HG02610 (cell line): Measurements from ENCODE around the gene SH2B3.
"Not testable (repeated sequence)": the region's sequence is repeated elsewhere in the genome, so short reads cannot be mapped to it uniquely, and the experiment has no call there.

Experiments
- ATAC-seq: cut with Tn5 transposase; IDR thresholded peaks from one replicate; pipeline ENCODE4 v1.9.1; 2021; ENCODE audit warnings: mild to moderate bottlenecking, moderate library complexity; ENCODE audit not compliant: unreplicated experiment

The SH2B3 gene

DNA sequence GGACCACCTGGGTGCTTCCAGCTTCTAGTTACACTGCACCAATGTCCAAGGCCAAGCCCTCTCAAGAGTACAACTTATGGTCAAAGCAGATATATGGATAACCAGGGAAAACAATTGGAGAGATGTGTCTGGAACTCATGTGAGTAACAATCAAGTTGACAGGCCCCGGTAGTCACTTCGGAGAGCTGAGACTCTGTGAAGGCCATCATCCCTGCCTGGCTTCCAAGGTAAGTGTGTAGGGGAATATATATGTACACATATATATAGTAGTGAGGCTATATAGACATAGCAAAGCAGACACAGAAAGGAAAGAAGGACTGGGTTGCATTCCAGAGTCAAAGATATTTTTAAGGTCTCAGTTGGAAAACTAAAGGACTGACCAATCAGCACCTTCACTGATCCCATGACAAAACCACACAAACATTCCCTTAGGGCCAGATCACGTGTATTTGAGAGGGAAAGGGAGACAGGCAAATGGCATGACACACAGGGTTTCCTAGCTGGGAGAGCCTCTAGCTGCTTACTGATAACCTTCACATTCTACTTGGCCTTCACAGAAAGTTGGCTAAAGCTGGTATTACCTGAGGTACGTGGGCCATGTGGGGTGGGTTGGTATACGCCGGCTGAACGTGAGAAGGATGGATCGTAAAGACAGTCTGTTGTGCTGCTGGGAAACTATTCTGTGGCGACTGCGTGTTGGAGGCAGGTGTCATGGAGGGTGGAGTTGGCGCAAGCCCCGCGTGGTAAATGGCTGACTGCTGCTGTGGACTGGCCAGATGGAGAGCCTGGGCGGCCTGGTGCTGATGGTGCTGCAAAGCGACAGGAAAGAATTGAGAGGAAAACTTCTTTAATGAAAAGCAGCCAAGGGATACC, 50.0 kb downstream of the SH2B3 start:
- ATAC-seq: no peak

DNA sequence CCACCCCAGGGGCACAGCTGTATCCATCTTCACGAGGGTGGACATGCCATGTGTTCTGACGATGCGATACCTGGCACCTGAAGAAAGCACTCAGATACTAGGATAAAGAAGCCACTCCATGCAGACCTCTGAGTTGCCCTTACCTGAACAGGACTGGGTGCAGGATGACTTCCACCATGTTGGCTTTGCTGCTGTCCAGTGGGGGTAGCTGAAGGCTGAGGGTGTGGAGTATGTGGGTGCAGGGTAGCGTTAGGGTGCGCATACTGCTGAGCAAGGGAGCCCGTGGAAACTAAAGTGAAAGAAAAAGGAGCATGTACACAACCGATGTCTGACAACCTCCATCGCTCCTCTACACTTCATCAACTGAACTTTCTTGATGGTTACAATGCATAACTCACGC, 51.3 kb downstream of the SH2B3 start:
- no peak for ATAC-seq

DNA sequence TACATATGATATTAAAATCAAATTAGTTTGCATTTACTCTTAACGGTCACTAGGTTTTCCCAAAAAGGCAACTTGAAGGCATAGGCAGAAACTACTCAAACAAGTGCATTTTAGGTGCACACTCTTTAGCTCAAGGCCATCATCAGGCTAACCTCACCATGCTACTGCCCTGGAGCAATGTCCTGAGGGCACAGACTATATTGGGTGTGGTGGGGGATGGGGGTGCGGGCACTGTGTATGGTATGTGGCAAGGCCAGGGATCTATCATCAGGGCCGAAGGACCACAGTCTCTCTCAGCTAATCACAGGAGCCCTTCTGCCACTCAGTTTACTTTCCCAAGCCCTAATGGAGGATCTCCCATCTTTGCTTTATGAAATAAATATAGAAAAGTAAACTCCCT, 51.9 kb downstream of the SH2B3 start:
- no peak for ATAC-seq

DNA sequence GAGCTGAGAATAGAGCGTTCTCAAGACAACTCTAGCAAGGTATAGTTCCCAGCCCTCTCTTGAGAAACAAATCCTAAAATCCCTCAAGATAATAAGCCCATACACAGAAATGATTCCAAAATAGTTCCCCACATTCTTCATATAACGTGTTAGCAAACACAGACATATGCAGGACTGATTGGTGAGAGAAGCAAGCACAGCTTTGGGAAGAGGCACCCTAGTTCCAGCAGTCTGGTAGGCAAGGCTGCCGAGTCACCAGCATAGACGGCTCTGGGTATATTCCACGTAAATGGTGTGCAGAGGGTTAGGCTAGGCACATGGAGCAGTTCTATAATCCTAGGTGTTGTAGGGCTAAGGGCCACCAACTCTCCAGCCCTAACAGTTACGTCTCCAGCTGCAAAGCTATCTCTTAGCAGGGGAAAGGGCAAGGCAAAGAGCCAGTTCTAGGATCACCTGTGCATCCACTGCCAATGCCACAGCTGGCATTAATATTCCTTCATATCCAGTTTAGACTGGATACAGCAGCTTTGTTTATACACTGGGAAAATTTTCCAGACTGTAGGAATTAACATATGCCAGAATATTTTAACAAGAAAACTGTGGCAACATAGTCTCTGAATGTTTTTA, 52.9 kb downstream of the SH2B3 start:
- ATAC-seq: no peak

DNA sequence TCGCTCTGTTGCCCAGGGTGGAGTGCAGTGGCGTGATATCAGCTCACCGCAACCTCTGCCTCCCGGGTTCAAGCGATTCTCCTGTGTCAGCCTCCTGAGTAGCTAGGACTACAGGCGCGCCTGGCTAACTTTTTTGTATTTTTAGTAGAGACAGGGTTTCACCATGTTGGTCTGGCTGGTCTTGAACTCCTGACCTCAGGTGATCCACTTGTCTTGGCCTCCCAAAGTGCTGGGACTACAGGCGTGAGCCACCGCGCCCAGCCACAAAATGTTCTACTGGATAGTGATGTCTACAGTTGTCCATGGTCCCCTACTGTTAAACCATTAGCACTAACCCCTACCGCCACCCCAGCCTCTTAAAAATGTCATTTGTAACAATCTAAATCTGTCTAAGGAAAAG, 54.4 kb downstream of the SH2B3 start:
- not testable (repeated sequence) for ATAC-seq

DNA sequence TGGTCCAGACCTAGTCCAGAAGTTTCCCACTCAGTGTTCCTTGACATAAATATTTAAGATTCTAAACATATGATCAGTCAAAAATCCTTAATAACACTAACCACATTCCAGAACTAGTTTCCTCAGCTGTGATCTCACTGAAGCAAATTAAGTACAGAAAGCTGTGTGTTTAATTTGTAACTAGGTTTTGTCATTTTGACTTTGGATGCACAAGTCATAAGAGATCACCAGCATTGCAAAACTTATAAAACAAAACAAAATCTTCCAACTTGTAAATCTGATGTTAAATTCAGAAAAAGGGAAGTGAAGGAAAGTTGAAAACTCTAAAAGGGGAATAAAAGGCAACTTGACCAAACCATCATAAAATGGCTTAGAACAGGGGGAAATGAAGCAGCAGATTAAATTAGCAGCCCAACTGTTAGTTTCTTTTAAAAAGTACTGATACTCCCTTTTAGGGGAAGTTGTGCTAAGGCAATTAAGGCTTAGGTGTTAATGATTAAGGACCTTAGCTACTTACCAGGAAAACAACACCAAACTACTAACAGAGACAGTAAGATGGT, 56.6 kb downstream of the SH2B3 start:
- no peak for ATAC-seq

DNA sequence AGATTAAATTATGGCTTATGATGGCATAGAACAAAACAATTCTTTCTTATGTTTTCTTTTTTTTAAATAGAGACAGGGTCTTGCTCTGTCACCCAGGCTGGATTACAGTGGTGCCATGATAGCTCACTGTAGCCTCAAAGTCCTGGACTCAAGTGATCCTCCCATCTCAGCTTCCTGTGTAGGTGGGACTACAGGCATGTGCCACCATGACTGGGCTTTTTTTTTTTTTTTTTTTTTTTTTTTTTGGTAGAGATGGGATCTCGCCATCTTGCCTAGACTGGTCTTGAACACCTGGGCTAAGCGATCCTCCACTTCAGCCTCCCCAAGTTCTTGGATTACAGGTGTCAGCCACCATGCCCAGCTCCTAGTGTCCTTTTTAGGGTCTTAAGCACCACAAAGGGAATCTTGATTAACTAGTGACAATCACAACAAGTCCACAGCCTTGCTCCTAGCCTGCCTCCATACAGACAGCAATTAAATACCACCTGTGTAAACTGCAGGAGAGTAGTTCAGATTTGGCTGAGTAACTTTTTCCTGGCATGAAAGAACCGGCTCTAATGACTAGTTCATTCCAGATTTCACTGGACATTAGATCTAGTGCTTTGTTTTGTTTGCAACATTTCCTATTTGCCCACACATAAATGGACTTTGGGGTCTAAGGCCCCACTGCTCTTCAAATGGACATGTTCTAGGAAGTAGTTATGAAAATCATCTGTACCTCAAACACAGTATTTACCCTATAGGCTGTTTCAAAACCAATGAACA, 61.6 kb downstream of the SH2B3 start:
- ATAC-seq: no peak

DNA sequence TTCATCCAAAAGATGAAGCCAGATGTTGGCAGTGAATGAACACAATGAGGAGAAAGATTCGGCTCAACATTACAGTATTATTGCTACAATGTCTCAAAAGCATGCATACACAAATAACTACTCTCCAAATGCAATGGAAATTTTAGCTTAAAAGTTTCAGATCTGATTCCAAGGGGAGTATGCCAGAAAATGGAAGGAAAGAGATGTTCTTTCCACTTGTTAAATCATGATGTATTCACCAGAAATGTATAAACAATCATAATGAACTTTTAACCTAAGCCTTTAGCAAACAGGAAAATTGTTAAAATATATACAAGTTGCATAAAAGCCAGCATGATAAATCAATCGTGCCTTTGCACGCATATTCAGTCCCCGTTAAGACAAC, 62.1 kb downstream of the SH2B3 start:
- ATAC-seq: no peak

DNA sequence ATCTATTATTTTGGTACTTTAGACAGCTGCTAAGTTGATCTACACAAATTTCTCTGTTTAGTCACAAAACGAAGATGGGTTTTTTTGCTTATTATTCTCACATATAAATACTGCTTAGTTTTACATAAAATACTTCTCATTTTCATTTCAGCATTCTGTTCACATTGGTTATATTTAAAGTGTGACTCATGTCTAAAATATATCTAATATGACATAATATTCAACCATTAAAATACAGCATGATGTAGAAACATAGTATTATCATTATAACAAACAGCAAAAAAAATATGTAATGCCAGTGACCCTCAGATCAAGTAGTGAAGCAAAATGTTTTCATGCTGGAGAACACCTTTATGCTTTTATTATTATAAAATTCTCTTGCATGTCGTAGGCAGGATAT, 63.7 kb downstream of the SH2B3 start:
- ATAC-seq: no peak

DNA sequence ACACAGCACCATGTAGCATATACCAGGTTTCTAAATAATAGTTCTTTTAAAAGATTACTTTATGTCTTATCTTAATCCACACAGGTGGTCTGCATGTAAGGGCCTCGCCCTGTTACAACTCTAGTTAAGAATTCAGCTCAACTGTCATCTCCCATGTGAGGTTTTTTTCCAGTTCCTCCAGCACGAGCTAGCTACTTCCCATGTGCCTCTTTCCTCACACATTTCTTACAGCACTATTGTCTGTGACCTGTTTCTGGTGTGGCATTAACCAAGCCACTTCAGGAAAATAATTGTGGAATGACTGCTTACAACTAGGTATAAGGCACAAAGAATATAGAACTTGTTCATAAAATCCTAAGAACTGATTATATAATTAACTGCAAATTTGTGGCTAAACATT, 65.5 kb downstream of the SH2B3 start:
- no peak for ATAC-seq

DNA sequence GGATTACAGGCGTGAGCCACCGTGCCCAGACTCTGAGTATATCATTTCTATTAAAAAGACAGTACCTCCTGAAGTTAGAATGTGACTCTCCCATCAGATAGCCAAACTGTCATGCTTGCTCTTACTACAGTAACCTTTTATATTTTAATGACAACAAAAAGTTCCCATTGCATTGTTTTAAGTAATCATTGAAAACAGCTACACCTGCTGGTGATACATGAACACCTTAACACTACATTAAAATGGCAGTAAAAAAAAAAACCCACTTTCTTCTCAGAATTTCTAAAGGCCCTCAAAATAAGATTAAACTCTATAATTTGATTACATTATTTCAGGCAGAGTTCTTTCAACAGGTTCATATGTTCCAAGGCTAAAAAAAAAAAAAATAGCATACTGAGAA, 76.7 kb downstream of the SH2B3 start:
- ATAC-seq: no peak

DNA sequence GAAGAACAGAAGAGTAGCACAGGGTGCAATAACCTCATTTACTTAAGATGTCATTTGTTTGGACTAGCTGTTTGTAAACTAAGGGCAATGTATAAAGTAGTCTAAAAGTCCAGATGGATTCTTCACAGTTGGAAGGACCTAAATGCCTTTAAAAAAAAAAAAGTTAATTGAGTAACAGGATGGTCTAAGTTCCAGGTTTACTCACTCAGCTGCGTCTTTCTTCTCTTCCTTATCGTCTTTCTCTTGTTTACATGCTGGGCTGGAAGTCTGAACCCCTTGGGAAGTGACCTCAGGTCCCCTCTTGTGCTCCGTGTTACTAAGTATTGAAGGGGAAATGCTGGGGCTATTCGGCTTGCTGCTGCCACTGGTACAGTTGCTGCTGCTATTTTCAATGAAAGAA, 82.5 kb downstream of the SH2B3 start:
- no peak for ATAC-seq

DNA sequence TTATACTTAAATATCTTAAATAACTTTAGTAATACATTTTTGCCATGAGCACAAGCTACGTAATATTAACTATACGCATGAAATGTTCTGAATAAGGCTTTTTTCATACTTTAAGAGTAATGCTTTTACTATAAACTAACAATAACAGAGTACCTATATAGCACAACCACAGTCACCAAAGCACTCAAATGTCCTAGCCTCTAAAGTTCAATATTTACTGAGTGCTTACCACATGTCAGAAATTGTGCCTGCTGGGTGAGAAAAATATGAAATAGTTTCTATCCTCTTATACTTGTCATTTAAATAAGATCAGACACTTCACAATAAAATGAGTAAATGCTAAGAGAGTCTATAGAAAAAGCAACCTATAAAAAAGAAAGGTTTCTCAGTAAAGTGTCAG, 83.1 kb downstream of the SH2B3 start:
- ATAC-seq: no peak

DNA sequence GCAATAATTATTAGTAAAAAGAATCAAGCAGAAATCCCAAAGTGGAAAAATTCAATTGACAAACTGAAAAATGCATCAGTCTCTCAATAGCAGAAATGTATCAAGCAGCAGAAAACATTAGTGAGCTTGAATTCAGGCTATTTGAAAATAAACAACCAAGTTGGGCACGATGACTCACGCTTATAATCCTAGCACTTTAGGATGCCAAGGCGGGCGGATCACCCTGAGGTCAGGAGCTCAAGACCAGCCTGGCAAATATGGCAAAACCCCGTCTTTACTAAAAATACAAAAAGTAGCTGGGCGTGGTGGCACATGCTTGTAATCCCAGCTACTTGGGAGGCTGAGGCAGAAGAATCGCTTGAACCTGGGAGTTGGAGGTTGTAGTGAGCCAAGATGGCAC, 87.3 kb downstream of the SH2B3 start:
- not testable (repeated sequence) for ATAC-seq

DNA sequence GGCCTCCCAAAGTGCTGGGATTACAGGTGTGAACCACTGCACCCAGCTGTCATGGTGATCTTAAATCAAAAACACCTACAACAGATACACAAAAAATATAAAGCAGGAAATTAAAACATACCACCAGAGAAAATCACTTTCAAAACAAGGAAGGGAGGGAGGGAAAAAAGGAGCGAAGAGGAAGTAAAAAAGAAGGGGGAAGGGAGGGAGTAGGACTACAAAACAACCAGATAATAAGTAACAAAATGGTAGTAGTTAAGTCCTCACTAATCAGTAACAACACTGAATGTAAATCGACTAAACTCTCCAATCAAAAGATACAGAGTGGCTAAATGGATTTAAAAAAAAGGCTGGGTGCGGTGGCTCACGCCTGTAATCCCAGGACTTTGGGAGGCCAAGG, 89.0 kb downstream of the SH2B3 start:
- no peak for ATAC-seq
